Neural progenitor cell (in vitro differentiated cells): ENCODE data around the gene PLB1.

Experiments
- EZH2 ChIP-seq: fragments of 200-600 bp; sonication (generic); IDR thresholded peaks from 2 replicates; pipeline ENCODE4 v1.6.1; 2017; ENCODE audit warnings: antibody characterized with exemption, mild to moderate bottlenecking, moderate library complexity
- EZH2phosphoT487 ChIP-seq: fragments of 200-600 bp; sonication (generic); IDR thresholded peaks from 2 replicates; pipeline ENCODE4 v1.6.1; 2017; ENCODE audit warnings: antibody characterized with exemption
- TF ChIP-seq, protein P1 (sequence below): fragments of 200-600 bp; sonication (generic); IDR thresholded peaks from 2 replicates; pipeline ENCODE4 v1.5.1; 2017; ENCODE audit warnings: antibody characterized with exemption, mild to moderate bottlenecking

DNA sequence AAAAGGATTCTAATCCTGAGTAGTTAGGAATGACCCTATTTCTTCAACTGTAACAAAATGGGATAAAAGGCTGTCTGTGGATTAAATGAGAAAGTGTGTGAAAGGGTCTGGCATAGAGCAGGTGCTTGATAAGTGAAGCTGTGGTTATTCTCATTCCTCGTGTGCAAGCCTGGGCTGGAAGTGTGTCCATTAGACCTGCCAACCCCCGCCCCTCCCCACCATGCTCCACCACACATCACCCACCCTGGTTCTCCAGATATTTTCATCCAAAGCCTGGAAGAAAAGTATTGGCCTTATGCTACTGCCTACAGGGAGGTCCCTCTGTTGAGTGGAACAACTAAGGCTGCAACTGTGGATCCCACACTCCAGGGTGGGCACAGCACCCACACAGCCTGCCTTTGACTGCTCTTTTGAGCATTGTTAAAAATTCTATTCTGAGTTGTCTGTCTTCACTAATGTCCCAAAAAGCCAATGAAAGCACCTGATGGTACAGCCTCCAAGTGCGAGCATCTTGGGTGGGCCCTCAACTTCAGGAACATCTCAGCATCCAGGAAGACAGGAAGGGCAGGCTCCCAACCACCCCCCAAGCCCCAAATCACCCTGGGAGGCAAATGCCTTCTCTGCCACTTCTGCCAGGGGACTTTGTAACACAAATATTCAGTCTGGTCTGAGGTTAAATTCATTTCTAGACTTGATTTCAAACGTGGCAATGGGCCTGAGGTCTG is 153.0 kb downstream of the PLB1 start:
- TF ChIP-seq, protein P1, sequence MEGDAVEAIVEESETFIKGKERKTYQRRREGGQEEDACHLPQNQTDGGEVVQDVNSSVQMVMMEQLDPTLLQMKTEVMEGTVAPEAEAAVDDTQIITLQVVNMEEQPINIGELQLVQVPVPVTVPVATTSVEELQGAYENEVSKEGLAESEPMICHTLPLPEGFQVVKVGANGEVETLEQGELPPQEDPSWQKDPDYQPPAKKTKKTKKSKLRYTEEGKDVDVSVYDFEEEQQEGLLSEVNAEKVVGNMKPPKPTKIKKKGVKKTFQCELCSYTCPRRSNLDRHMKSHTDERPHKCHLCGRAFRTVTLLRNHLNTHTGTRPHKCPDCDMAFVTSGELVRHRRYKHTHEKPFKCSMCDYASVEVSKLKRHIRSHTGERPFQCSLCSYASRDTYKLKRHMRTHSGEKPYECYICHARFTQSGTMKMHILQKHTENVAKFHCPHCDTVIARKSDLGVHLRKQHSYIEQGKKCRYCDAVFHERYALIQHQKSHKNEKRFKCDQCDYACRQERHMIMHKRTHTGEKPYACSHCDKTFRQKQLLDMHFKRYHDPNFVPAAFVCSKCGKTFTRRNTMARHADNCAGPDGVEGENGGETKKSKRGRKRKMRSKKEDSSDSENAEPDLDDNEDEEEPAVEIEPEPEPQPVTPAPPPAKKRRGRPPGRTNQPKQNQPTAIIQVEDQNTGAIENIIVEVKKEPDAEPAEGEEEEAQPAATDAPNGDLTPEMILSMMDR, result no peak
- TF ChIP-seq EZH2, result no peak
- TF ChIP-seq EZH2phosphoT487, result no peak
